ENCODE measurements around the gene KDM4C.
A peak's percentile ranks its signal among the peaks of the same experiment; 100 is the strongest.

Gene KDM4C

DNA sequence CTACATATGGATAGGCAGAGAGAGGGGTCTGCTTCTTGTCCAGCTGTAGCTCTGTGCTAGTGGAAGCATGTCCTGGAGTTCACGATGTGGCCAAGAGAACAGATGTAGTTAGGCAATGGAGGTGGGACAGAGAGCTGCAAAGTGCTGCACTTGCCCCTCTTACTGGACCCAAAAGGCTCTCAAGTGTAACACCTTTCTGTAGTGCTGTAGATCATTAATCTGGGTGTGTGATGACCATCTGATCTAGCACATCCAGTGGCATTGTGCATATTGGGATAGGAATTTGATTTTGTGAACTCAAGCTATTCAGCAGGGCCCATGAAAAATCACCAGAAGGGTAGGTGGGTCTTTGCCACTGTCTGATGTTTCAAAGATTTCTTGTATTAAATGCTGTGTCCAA, 151.4 kb downstream of the KDM4C start:
- DNase-seq: no peak

GRCh38 chr9:6910032-6910431, 152.3 kb downstream of the KDM4C start:
- DNase-seq: no peak

GRCh38 chr9:6910497-6910896, 152.7 kb downstream of the KDM4C start:
- no peak for DNase-seq

DNA sequence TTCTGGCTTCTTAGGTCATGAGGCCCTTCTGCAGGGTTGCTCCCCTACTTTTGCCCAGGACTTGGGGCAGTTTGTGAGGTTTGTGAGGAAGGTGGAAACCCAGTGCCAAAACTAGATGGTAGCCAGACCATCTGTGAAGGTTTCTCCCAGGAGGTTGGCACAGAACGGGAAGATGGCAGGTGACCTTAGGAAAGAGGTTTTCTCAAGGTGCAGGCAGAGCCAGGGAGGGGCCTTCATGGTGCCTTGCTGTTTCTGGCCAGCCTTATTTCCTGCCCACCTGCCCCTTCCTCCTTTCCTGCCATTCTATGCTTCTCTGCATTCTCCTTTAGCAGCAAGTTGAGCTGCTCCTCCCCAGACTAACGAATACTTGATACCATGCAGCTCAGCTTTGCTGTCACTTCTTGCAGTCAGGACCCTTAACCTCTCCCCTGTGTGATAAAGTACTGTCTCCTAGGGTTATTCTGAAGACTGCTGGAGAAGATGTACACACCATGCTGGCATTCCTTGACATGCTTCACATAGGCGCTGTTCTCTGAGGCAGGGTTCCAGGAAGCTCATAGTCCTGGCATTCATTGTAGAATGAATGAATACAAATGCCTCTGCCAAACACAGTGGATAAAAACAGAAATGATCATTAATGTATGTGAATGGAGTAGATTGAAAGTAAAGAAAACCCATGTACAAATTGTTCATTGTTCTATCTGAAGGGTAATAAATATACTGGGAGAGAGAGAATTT, 154.3 kb downstream of the KDM4C start:
- DNase-seq: no peak

DNA sequence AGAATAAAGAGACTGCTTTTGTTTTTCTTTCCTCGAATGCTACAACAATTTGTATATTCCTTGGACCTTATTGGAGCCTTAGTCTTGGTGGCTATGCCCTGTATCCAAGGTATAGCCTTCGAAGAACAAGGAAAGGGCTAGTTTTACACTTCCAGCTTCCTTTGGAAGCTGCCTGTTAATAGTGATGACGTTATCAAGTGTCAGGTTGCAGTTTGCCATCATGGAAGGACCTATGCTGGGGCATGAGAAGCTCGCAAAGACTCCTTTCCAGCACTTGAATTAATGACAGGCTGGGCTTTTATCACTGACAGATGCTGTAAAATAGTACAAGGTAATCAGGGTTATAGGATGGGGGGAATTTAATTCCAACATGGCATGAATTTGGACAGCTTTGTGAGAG, 157.9 kb downstream of the KDM4C start:
- no peak for DNase-seq

GRCh38 chr9:6917162-6917561, 159.4 kb downstream of the KDM4C start:
- no peak for DNase-seq

DNA sequence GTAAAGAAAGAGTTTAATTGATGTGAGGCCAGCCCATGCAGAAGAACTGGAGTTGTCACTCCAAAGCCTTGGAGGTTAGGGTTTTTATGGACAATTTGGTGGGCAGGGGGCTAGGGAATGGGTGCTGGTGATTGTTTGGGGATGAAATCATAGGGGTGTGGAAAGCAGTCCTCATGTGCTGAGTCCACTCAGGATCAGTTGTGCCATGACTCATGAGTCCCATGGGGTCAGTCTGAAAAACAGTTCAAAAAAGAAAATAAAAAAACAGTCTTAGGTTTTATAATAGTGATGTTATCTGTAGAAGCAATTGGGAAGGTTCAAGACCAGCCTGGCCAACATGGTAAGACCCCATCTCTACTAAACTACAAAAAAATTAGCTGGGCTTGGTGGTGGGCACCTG, 162.3 kb downstream of the KDM4C start:
- DNase-seq: no peak

- DNase-seq: no peak
These were observed 163.5 kb downstream of the KDM4C start for GRCh38 chr9:6921315-6921714.

GRCh38 chr9:6922124-6922676, 164.4 kb downstream of the KDM4C start:
- no peak for DNase-seq

GRCh38 chr9:6922680-6923079, 164.9 kb downstream of the KDM4C start:
- DNase-seq: peak in 1 of 5 experiments; percentile 19

DNA sequence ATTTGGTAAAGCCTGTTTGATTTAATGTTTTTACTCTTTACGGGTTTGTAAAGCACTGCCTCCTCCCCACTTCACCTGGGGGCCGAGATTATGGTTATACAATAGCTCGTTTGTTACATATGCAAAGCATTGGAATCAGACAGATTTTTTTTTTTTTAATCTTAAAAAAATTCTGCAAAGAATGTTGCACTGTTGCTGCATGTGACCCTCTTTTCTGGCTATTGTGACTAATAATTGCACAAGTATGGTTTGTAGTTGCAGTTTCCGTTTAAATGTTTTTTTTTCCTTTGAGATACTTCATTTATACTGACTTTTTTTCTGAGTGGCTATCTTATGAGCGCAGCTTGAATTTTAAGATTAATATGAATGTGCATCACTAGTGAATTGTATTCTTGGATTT, 165.3 kb downstream of the KDM4C start:
- DNase-seq: peak in 1 of 5 experiments; percentile 57

GRCh38 chr9:6924149-6924548, 166.4 kb downstream of the KDM4C start:
- no peak for DNase-seq

- DNase-seq: no peak
These were observed 167.3 kb downstream of the KDM4C start for GRCh38 chr9:6924988-6925563.

DNA sequence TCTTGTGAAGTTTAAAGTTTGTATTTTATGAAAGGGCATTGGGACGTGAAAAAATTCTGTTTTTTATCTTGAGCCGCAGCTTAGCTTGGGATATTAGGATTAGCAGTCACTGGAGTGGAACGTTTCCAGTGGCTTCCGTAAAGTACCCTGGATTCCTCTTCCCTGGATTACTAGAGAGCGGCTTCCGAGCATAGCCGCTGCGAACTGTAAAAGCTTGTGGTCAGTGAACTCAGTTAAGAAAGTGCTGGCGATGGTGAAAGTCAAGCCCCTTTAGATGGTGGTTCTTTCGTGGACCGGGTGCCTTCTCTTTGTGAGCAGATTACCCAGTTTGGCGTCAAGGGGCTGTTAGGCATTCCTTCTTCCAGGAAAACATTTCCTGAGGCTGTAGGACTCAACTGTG, 168.1 kb downstream of the KDM4C start:
- no peak for DNase-seq

DNA sequence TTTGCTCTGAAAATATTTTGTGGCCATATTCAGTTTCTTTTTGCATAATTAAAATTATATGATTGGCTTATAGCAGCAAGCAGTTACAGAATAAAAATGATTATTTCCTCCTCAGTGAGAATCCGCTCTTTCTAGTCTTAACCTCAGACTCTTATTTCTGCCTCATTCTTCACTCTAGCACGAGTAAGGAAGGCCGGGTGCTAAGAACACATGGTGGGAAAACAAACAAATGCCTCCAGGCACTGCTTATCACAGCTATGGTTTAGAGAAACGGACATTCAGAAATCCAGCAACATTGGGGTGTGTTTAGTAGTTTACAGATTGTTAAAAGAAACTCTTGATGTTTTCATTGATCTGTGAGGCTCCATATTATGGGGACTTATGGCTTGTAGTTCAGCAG, 168.7 kb downstream of the KDM4C start:
- DNase-seq: no peak

DNA sequence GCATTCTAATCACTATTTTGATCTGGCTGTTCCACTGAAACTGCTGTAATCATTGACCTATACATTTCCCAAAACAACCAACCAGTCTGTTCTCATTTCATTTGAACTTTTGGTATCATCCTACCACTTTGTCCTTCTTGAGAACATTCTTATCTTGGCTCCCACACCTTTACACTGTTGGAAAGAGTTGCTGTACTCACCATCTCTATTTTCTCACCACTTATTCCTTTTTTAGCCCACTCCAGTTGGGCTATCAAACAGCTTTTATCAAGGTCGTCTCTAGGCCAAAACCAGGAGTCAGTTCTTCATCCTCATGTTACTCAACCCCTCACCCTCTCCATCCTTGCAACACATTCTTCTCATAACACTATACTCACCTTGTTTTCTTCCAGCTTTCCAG, 170.1 kb downstream of the KDM4C start:
- DNase-seq: no peak

GRCh38 chr9:6928863-6929262, 171.1 kb downstream of the KDM4C start:
- DNase-seq: no peak

- DNase-seq: no peak
These were observed 171.9 kb downstream of the KDM4C start for GRCh38 chr9:6929441-6930215.

GRCh38 chr9:6930827-6931226, 173.1 kb downstream of the KDM4C start:
- no peak for DNase-seq

DNA sequence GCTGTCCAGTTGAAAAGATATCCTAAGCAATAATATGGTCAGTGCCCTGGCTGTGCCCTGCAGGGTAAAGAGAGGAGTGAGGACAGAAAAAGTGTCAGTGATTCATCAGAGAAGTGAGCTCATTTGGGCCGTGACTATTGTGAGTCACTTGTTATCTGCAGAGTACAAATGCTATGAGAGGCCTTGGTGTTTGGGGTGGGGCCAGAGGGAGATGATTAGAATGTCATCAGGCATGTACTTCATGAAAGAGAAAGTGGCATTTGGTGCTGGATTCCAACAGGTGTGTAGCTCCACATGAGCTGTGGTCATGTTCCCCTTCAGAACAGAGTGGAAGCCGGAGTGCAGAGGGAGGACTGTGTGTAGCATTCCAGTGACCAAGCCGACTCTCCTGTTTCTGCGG, 174.1 kb downstream of the KDM4C start:
- peak in 1 of 5 experiments; percentile 38 for DNase-seq

DNA sequence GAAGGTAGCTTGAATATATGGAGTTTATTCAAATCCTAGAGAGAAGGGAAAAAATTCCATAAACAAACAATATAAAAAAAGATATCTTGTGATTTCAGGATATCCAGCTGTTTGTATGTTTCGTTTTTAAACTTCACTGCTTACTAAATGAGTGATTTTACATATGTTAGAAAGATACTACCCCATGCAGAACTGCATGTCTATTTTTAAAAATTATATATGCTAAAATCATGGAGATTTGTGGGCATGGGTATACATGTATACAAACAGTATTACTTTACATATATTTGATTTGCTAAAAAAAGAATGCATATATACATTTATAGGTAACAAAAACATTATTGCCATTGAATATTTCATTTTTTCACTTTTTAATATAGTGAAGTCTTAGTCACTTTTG, 178.3 kb downstream of the KDM4C start:
- DNase-seq: no peak

- DNase-seq: no peak
These were observed 179.4 kb downstream of the KDM4C start for GRCh38 chr9:6937209-6937608.

DNA sequence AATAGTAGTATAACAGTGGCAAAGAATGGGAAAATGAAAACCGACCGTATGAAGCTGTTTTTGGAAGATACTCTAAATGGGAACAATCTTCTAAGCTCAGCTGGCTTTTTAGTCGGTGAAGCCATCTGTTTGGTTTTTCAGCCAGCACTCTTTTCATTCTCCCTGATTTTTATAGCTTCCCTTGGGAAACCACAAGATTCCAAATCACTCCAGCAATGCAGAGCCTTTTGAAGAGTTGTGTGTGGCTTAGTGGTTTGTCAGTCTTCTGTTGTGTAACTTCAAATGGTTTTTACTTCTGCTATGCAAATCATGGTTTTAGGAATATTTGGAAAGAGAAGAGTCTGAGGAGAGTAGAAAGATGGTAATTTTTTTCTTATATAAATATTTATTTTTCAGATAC, 180.7 kb downstream of the KDM4C start:
- no peak for DNase-seq

DNA sequence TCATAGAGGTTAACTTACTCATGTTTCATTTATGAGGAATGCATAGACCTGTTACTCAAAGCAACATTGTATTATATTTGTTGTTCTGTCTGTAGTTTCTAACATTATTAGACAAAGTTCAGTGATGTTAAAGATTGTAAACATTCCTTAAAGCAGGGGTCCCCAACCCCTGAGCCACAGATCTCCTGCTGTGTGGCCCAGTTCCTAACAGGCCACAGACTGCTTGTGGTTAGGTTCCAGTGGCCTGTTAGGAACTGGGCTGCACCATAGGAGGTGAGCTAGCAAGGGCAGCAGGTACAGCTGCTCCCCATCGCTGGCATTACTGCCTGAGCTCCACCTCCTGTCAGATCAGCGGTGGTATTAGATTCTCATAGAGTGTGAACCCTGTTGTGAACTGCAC, 181.1 kb downstream of the KDM4C start:
- no peak for DNase-seq

Data from T-helper 2 cell (primary cell).